ENCODE measurements around the gene C4BPA. TPM values are rescaled to one million over a fixed set of nuclear protein-coding genes. Genes with fewer than 3 reads are reported as not detected.

The C4BPA gene
- total and polyA plus RNA-seq, 4 donors, result 49.5 to 1,527 (median 1,194) TPM

DNA sequence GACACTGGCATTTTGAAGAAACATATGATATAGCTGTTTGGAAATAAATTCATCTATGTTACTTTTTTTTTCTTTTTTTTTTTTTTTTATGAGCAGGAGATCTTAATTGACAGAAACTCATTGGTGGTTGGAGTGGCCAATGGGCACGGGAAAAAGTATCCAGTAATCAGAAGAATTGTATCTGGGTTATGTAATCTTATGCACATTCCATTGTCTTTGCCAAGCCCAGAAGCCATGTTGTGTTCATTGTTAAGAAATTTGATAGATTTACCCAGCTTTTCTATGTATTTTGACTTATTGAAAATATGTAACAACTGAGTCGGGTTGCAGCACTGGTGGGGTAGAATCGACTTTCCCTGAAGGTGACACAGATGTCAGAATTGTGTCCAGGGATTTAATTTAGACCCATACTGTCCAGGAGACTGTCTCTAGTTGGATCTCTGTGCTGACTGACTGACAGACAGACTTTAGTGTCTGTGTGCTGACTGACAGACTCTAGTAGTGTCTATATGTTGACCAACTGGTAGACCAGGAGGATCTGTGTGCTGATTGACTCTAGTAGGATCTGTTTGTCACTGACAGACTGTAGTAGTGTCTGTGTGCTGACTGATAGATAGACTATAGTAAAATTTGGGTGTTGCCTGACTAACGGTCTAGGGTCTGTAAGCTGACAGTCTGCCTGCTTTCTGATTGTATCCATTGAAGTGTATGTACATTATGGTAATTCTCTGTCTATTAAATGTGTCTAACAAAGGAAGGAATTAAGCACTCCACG is 27.7 kb upstream of the C4BPA start:
- Histone ChIP-seq H3K4me3 (ENCODE audit: low read depth in 1 of 3, low read length in 3 of 3) (no peak overlapping the region), H3K27ac (ENCODE audit: low read depth in 1 of 2, low read length in 2 of 2) (no peak overlapping the region), H3K9ac (ENCODE audit: low read depth in 1 of 2, low read length in 2 of 2) (no peak overlapping the region), H3K36me3 (ENCODE audit: control insufficient read depth in 4 of 4, insufficient read depth in 3 of 4, low read depth in 1 of 4, low read length in 3 of 4) (peaks cover 0 to 12% (median under 1%) of the 10 kb centered on the region in 4 donors), H3K27me3 (ENCODE audit: control insufficient read depth in 4 of 4, insufficient read depth in 4 of 4, low read length in 3 of 4) (no peaks in the 10 kb centered on the region), H3K4me1 (ENCODE audit: control insufficient read depth in 4 of 4, insufficient read depth in 4 of 4, low read length in 3 of 4) (peaks cover 2 to 11% (median 5%) of the 10 kb centered on the region in 4 donors), H3K9me3 (ENCODE audit: control insufficient read depth in 4 of 4, low read length in 3 of 4) (no peaks in the 10 kb centered on the region)
- DNase-seq (ENCODE audit: low spot score), result no peak
- TF ChIP-seq GABPA (IDR thresholded peaks at IDR 0.05 in 1 of 2, conservative IDR thresholded peaks at IDR 0.05 in 1 of 2) (no peak), HNF4G (IDR thresholded peaks at IDR 0.05) (no peak), RAD21 (IDR thresholded peaks at IDR 0.05) (no peak)
- WGBS, result 77% methylated on average over 5 of the region's 5 CpGs

DNA sequence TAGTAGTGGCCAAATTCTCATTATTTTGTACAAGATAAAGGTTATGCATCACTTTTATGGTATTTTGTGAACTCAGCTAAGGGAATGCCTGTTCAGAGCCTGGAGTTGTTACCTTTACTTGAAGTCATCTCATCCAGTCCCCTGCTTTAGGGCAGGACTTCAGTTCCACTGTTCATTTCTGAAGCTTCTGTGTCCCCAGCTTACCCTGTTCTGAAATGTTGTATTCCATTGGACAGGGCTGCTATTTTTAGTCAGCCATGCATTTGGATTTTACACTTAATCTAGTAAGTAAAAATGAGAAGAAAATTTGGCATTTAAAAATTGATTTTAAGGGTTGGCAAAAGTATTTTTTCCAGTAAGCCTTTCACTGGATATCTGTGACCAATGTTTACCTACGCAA is 27.0 kb upstream of the C4BPA start:
- H3K27ac ChIP-seq (ENCODE audit: low read depth in 1 of 2, low read length in 2 of 2), result peak overlapping the region in 1 of 2 donors; percentile 14
- DNase-seq (ENCODE audit: low spot score), result no peak
- H3K4me3 ChIP-seq (ENCODE audit: low read depth in 1 of 3, low read length in 3 of 3), result no peak overlapping the region
- WGBS, result 87% methylated on average over 1 of the region's 1 CpG
- H3K4me1 ChIP-seq (ENCODE audit: control insufficient read depth in 4 of 4, insufficient read depth in 4 of 4, low read length in 3 of 4), result peaks cover 2 to 11% (median 7%) of the 10 kb centered on the region in 4 donors
- H3K9me3 ChIP-seq (ENCODE audit: control insufficient read depth in 4 of 4, low read length in 3 of 4), result no peaks in the 10 kb centered on the region
- H3K27me3 ChIP-seq (ENCODE audit: control insufficient read depth in 4 of 4, insufficient read depth in 4 of 4, low read length in 3 of 4), result no peaks in the 10 kb centered on the region
- no peak for TF ChIP-seq NR2F2 (IDR thresholded peaks at IDR 0.05)
- TF ChIP-seq YY1 (IDR thresholded peaks at IDR 0.05), result no peak
- TF ChIP-seq, protein P1, sequence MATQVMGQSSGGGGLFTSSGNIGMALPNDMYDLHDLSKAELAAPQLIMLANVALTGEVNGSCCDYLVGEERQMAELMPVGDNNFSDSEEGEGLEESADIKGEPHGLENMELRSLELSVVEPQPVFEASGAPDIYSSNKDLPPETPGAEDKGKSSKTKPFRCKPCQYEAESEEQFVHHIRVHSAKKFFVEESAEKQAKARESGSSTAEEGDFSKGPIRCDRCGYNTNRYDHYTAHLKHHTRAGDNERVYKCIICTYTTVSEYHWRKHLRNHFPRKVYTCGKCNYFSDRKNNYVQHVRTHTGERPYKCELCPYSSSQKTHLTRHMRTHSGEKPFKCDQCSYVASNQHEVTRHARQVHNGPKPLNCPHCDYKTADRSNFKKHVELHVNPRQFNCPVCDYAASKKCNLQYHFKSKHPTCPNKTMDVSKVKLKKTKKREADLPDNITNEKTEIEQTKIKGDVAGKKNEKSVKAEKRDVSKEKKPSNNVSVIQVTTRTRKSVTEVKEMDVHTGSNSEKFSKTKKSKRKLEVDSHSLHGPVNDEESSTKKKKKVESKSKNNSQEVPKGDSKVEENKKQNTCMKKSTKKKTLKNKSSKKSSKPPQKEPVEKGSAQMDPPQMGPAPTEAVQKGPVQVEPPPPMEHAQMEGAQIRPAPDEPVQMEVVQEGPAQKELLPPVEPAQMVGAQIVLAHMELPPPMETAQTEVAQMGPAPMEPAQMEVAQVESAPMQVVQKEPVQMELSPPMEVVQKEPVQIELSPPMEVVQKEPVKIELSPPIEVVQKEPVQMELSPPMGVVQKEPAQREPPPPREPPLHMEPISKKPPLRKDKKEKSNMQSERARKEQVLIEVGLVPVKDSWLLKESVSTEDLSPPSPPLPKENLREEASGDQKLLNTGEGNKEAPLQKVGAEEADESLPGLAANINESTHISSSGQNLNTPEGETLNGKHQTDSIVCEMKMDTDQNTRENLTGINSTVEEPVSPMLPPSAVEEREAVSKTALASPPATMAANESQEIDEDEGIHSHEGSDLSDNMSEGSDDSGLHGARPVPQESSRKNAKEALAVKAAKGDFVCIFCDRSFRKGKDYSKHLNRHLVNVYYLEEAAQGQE (IDR thresholded peaks at IDR 0.05), result no peak
- TF ChIP-seq SP1 (IDR thresholded peaks at IDR 0.05), result no peak
- no peak for TF ChIP-seq FOXA2 (IDR thresholded peaks at IDR 0.05)
- TF ChIP-seq HNF4A (conservative IDR thresholded peaks at IDR 0.05), result no peak
- TF ChIP-seq GABPA (IDR thresholded peaks at IDR 0.05 in 1 of 2, conservative IDR thresholded peaks at IDR 0.05 in 1 of 2), result no peak
- no peak overlapping the region for H3K9ac ChIP-seq (ENCODE audit: low read depth in 1 of 2, low read length in 2 of 2)
- H3K36me3 ChIP-seq (ENCODE audit: control insufficient read depth in 4 of 4, insufficient read depth in 3 of 4, low read depth in 1 of 4, low read length in 3 of 4), result peaks cover 0 to 9% (median 0%) of the 10 kb centered on the region in 4 donors

DNA sequence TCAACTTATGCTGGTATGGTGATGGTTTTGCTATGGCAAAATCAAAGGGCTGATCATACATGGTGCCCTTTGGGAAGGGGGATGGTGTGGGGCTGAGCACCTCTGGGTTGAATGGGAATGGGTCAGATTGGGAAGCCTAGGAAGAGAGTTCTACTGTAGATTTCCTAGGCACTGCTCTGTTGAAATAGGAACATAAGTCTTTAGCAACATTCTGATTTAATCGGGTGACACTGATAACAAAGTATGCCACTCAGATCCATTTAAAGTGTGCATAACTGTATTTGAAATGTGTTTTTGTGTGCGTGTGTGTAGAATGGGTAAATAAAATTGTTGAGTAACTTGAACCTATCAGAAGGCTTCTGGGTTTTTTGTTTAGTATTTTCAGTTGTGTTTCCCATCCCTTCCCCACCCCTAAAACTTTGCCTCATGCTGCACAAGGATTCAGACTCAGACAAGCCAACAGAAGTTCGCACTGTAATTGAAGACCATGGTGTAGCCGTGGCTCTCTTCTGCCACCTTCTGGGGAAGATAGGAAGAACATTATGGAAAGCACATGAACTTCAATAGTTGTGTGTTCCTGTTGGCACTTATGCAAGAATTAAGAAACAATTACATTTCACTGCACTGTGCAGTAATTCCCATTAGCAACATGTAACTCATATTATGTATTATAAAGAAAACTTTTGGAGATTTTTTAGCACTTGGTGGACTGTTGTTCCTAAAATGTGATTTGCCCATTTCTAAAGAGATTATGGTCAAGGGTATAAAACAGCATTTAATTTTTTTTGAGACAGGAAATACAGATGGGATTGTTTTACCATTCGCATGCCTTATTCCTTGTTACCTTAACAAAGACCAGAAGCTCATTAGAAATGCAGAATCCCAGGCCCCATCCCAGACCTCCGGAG is 26.3 kb upstream of the C4BPA start:
- peak; percentile 78 for DNase-seq (ENCODE audit: low spot score)
- H3K36me3 ChIP-seq (ENCODE audit: control insufficient read depth in 4 of 4, insufficient read depth in 3 of 4, low read depth in 1 of 4, low read length in 3 of 4), result peaks cover 0 to 3% (median 0%) of the 10 kb centered on the region in 4 donors
- 30% methylated on average over 6 of the region's 6 CpGs for whole genome bisulfite sequencing
- no peak for TF ChIP-seq TAF1 (conservative IDR thresholded peaks at IDR 0.05)
- no peak for TF ChIP-seq FOXA1 (IDR thresholded peaks at IDR 0.05)
- TF ChIP-seq FOXA2 (IDR thresholded peaks at IDR 0.05), result peak; percentile 17
- no peak for TF ChIP-seq EGR1 (IDR thresholded peaks at IDR 0.05; ENCODE audit: low read depth in 2 of 2)
- TF ChIP-seq, protein P2, sequence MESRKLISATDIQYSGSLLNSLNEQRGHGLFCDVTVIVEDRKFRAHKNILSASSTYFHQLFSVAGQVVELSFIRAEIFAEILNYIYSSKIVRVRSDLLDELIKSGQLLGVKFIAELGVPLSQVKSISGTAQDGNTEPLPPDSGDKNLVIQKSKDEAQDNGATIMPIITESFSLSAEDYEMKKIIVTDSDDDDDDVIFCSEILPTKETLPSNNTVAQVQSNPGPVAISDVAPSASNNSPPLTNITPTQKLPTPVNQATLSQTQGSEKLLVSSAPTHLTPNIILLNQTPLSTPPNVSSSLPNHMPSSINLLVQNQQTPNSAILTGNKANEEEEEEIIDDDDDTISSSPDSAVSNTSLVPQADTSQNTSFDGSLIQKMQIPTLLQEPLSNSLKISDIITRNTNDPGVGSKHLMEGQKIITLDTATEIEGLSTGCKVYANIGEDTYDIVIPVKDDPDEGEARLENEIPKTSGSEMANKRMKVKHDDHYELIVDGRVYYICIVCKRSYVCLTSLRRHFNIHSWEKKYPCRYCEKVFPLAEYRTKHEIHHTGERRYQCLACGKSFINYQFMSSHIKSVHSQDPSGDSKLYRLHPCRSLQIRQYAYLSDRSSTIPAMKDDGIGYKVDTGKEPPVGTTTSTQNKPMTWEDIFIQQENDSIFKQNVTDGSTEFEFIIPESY (IDR thresholded peaks at IDR 0.05), result peak; percentile 22
- TF ChIP-seq HNF4A (conservative IDR thresholded peaks at IDR 0.05), result peak; percentile 18 to 37
- TF ChIP-seq RAD21 (IDR thresholded peaks at IDR 0.05), result peak; percentile 96 to 97
- peak in 1 of 2 donors; percentile 20 for TF ChIP-seq GABPA (IDR thresholded peaks at IDR 0.05 in 1 of 2, conservative IDR thresholded peaks at IDR 0.05 in 1 of 2)
- TF ChIP-seq JUND (IDR thresholded peaks at IDR 0.05), result peak in 1 of 2 donors; percentile 38
- TF ChIP-seq RXRA (IDR thresholded peaks at IDR 0.05), result peak; percentile 56 to 67
- TF ChIP-seq, protein P3, sequence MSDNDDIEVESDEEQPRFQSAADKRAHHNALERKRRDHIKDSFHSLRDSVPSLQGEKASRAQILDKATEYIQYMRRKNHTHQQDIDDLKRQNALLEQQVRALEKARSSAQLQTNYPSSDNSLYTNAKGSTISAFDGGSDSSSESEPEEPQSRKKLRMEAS (IDR thresholded peaks at IDR 0.05), result peak; percentile 57
- TF ChIP-seq HNF4G (IDR thresholded peaks at IDR 0.05), result no peak
- TF ChIP-seq SP1 (IDR thresholded peaks at IDR 0.05), result peak; percentile 18
- TF ChIP-seq, protein P4, sequence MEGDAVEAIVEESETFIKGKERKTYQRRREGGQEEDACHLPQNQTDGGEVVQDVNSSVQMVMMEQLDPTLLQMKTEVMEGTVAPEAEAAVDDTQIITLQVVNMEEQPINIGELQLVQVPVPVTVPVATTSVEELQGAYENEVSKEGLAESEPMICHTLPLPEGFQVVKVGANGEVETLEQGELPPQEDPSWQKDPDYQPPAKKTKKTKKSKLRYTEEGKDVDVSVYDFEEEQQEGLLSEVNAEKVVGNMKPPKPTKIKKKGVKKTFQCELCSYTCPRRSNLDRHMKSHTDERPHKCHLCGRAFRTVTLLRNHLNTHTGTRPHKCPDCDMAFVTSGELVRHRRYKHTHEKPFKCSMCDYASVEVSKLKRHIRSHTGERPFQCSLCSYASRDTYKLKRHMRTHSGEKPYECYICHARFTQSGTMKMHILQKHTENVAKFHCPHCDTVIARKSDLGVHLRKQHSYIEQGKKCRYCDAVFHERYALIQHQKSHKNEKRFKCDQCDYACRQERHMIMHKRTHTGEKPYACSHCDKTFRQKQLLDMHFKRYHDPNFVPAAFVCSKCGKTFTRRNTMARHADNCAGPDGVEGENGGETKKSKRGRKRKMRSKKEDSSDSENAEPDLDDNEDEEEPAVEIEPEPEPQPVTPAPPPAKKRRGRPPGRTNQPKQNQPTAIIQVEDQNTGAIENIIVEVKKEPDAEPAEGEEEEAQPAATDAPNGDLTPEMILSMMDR (IDR thresholded peaks at IDR 0.05; ENCODE audit: low read depth, low read length, missing input control), result peak; percentile 91
- TF ChIP-seq NR2F2 (IDR thresholded peaks at IDR 0.05), result peak; percentile 17

More for the DNA sequence above, 26.3 kb upstream of the C4BPA start:
- Histone ChIP-seq H3K4me3 (ENCODE audit: low read depth in 1 of 3, low read length in 3 of 3) (no peak overlapping the region), H3K4me1 (ENCODE audit: control insufficient read depth in 4 of 4, insufficient read depth in 4 of 4, low read length in 3 of 4) (peaks cover 2 to 11% (median 7%) of the 10 kb centered on the region in 4 donors), H3K27ac (ENCODE audit: low read depth in 1 of 2, low read length in 2 of 2) (peak overlapping the region; percentile 9 to 14), H3K27me3 (ENCODE audit: control insufficient read depth in 4 of 4, insufficient read depth in 4 of 4, low read length in 3 of 4) (no peaks in the 10 kb centered on the region), H3K9ac (ENCODE audit: low read depth in 1 of 2, low read length in 2 of 2) (no peak overlapping the region), H3K9me3 (ENCODE audit: control insufficient read depth in 4 of 4, low read length in 3 of 4) (no peaks in the 10 kb centered on the region)

Measured in liver (tissue), 9 donors.